ENCODE data around the gene ZNF185.

Gene ZNF185

GRCh38 chrX:152917656-152918579 is 20.1 kb downstream of the ZNF185 start:
- DNase-seq (ENCODE audit: low read depth, low spot score): no peak

- no peak for DNase-seq (ENCODE audit: low read depth, low spot score)
Observed at GRCh38 chrX:152918707-152919106, 20.8 kb downstream of the ZNF185 start.

- no peak for DNase-seq (ENCODE audit: low read depth, low spot score)
Observed at GRCh38 chrX:152923599-152923998, 25.7 kb downstream of the ZNF185 start.

- DNase-seq (ENCODE audit: low read depth, low spot score): no peak
Observed at GRCh38 chrX:152925835-152926234, 28.0 kb downstream of the ZNF185 start.

- no peak for DNase-seq (ENCODE audit: low read depth, low spot score)
Observed at GRCh38 chrX:152926279-152926678, 28.4 kb downstream of the ZNF185 start.

GRCh38 chrX:152926923-152927322 is 29.1 kb downstream of the ZNF185 start:
- no peak for DNase-seq (ENCODE audit: low read depth, low spot score)

GRCh38 chrX:152927858-152928760 is 30.2 kb downstream of the ZNF185 start:
- no peak for DNase-seq (ENCODE audit: low read depth, low spot score)

- DNase-seq (ENCODE audit: low read depth, low spot score): no peak
Observed at GRCh38 chrX:152928761-152929400, 31.0 kb downstream of the ZNF185 start.

GRCh38 chrX:152929898-152930297 is 32.0 kb downstream of the ZNF185 start:
- DNase-seq (ENCODE audit: low read depth, low spot score): no peak

- DNase-seq (ENCODE audit: low read depth, low spot score): no peak
Observed at GRCh38 chrX:152930516-152930915, 32.6 kb downstream of the ZNF185 start.

- no peak for DNase-seq (ENCODE audit: low read depth, low spot score)
Observed at GRCh38 chrX:152932144-152932543, 34.3 kb downstream of the ZNF185 start.

GRCh38 chrX:152932598-152933175 is 34.8 kb downstream of the ZNF185 start:
- no peak for DNase-seq (ENCODE audit: low read depth, low spot score)

- no peak for DNase-seq (ENCODE audit: low read depth, low spot score)
Observed at GRCh38 chrX:152936306-152936705, 38.4 kb downstream of the ZNF185 start.

GRCh38 chrX:152937236-152937635 is 39.4 kb downstream of the ZNF185 start:
- DNase-seq (ENCODE audit: low read depth, low spot score): no peak

GRCh38 chrX:152941328-152942076 is 43.6 kb downstream of the ZNF185 start:
- DNase-seq (ENCODE audit: low read depth, low spot score): peak; percentile 76

- no peak for DNase-seq (ENCODE audit: low read depth, low spot score)
Observed at GRCh38 chrX:152942077-152942442, 44.2 kb downstream of the ZNF185 start.

GRCh38 chrX:152943826-152944225 is 46.0 kb downstream of the ZNF185 start:
- no peak for DNase-seq (ENCODE audit: low read depth, low spot score)

- DNase-seq (ENCODE audit: low read depth, low spot score): no peak
Observed at GRCh38 chrX:152945021-152945979, 47.4 kb downstream of the ZNF185 start.

- no peak for DNase-seq (ENCODE audit: low read depth, low spot score)
Observed at GRCh38 chrX:152946681-152947080, 48.8 kb downstream of the ZNF185 start.

Measured in smooth muscle cell of the brain vasculature (primary cell).